HEK293T (cell line): ENCODE measurements around the gene LRRN4CL.

ENCODE experiments used
- BHLHE40 ChIP-seq: fragments of 450-650 bp; IDR thresholded peaks from 2 replicates; pipeline ENCODE4 v1.6.1; 2016; ENCODE audit warnings: mild to moderate bottlenecking, moderate library complexity, borderline replicate concordance
- CTBP1 ChIP-seq: fragments of 450-650 bp; IDR thresholded peaks from 2 replicates; pipeline ENCODE4 v1.6.1; 2016; ENCODE audit warnings: borderline replicate concordance
- ELF4 ChIP-seq: fragments of 450-650 bp; IDR thresholded peaks from 2 replicates; pipeline ENCODE4 v1.6.1; 2017; ENCODE audit warnings: antibody characterized with exemption
- FOXK2 ChIP-seq: fragments of 450-650 bp; IDR thresholded peaks from 2 replicates; pipeline ENCODE4 v1.6.1; 2016; ENCODE audit warnings: mild to moderate bottlenecking
- FOXM1 ChIP-seq: fragments of 450-650 bp; IDR thresholded peaks from 2 replicates; pipeline ENCODE4 v1.6.1; 2017; ENCODE audit warnings: mild to moderate bottlenecking, borderline replicate concordance
- L3MBTL2 ChIP-seq: fragments of 450-650 bp; conservative IDR thresholded peaks from 2 replicates; pipeline ENCODE4 v1.6.1; 2016; ENCODE audit warnings: mild to moderate bottlenecking
- LEF1 ChIP-seq: fragments of 450-650 bp; IDR thresholded peaks from 2 replicates; pipeline ENCODE4 v1.6.1; 2017; ENCODE audit warnings: mild to moderate bottlenecking, borderline replicate concordance
- NFRKB ChIP-seq: fragments of 450-650 bp; IDR thresholded peaks from 2 replicates; pipeline ENCODE4 v1.6.1; 2016; ENCODE audit warnings: mild to moderate bottlenecking, moderate library complexity
- SP1 ChIP-seq: fragments of 450-650 bp; IDR thresholded peaks from 2 replicates; pipeline ENCODE4 v1.6.1; 2017
- SUZ12 ChIP-seq: fragments of 450-650 bp; IDR thresholded peaks from 2 replicates; pipeline ENCODE4 v1.6.1; 2016; ENCODE audit warnings: mild to moderate bottlenecking
- TARDBP ChIP-seq: fragments of 450-650 bp; IDR thresholded peaks from 2 replicates; pipeline ENCODE4 v1.6.1; 2016
- ZNF384 ChIP-seq: fragments of 450-650 bp; IDR thresholded peaks from 2 replicates; pipeline ENCODE4 v1.6.1; 2016

DNA sequence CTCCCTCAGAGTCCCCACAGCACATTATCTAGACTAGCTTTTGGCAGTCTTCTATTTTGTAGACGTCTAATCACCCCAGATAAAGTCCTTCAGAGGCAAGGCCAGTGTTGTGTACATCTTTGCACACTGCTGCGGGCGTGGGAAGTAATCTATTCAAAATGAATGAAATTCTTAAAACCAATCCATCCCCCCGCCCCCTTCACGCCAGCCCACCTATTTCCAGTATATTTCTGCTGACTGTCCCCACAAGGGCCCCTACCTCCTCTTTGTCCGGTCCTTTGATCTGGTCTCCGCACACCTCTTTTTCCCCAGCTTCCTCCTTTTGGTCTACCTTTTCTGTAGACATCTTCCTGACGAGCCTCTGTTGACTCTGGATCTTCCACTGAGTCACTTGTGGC is 17.5 kb upstream of the LRRN4CL start:
- no peak for TF ChIP-seq LEF1
- no peak for TF ChIP-seq NFRKB
- TF ChIP-seq ELF4: no peak
- TF ChIP-seq BHLHE40: no peak
- TF ChIP-seq TARDBP: no peak
- TF ChIP-seq ZNF384: no peak
- no peak for TF ChIP-seq CTBP1
- no peak for TF ChIP-seq SUZ12
- no peak for TF ChIP-seq L3MBTL2
- no peak for TF ChIP-seq FOXM1
- no peak for TF ChIP-seq SP1
- TF ChIP-seq FOXK2: no peak
